Astrocyte of the spinal cord (primary cell): ENCODE results near the gene GANC.

ENCODE experiments used
- DNase-seq: peaks from one replicate; pipeline ENCODE4 v3.0.0; 2011; ENCODE audit warnings: low read depth, low spot score
- H3K4me3 ChIP-seq: 2 replicates; pipeline ENCODE4 v1.5.1; 2011; ENCODE audit warnings: low read depth, mild to moderate bottlenecking, low read length, moderate library complexity
- CTCF ChIP-seq: IDR thresholded peaks from 2 replicates; pipeline ENCODE4 v1.5.1; 2012; ENCODE audit warnings: low read depth, mild to moderate bottlenecking, low read length, inconsistent platforms
- in situ Hi-C: cut with HindIII; loops from 2 replicates; pipeline ENCODE4 v1.10.0; 2017; ENCODE audit warnings: low sequenced_read_pairs

Gene GANC

GRCh38 chr15:42279234-42279723 lies 6.3 kb downstream of the GANC start:
- no peak for DNase-seq
- in situ Hi-C loops, result no loop called here
- H3K4me3 ChIP-seq, result no peak overlapping the region
- TF ChIP-seq CTCF, result no peak

GRCh38 chr15:42282344-42282743 lies 9.3 kb downstream of the GANC start:
- no peak for DNase-seq
- in situ Hi-C loops, result no loop called here
- TF ChIP-seq CTCF, result no peak
- H3K4me3 ChIP-seq, result no peak overlapping the region

- H3K4me3 ChIP-seq, result no peak overlapping the region
- no peak for DNase-seq
- in situ Hi-C loops, result no loop called here
- TF ChIP-seq CTCF, result no peak
These were observed 9.9 kb downstream of the GANC start for GRCh38 chr15:42282926-42283325.

GRCh38 chr15:42283671-42284070 lies 10.7 kb downstream of the GANC start:
- TF ChIP-seq CTCF, result no peak
- no peak for DNase-seq
- in situ Hi-C loops, result no loop called here
- H3K4me3 ChIP-seq, result no peak overlapping the region

- no peak for DNase-seq
- no peak overlapping the region for H3K4me3 ChIP-seq
- in situ Hi-C loops, result no loop called here
- no peak for TF ChIP-seq CTCF
These were observed 11.6 kb downstream of the GANC start for GRCh38 chr15:42284551-42284950.

- in situ Hi-C loops, result no loop called here
- no peak overlapping the region for H3K4me3 ChIP-seq
- no peak for DNase-seq
- no peak for TF ChIP-seq CTCF
These were observed 12.0 kb downstream of the GANC start for GRCh38 chr15:42285034-42285433.

- H3K4me3 ChIP-seq, result no peak overlapping the region
- no peak for TF ChIP-seq CTCF
- in situ Hi-C loops, result no loop called here
- DNase-seq, result no peak
These were observed 13.5 kb downstream of the GANC start for GRCh38 chr15:42286445-42287029.
